Breast epithelium (tissue), 4 donors: Measurements from ENCODE around the gene CHST8. TPM values are rescaled to one million over a fixed set of nuclear protein-coding genes. Genes with fewer than 3 reads are reported as not detected.

ENCODE experiments used
- DNase-seq, 2 donors: peaks; one replicate each; pipeline ENCODE4 v3.0.0-alpha.2; 2019; ENCODE audit warnings: low spot score in 2 of 2
- H3K27ac ChIP-seq, 2 donors: fragments of 200-600 bp; sonication (generic) in 1 of 2; one replicate each; pipeline ENCODE4 v1.5.1; 2016 to 2019; ENCODE audit warnings: mild to moderate bottlenecking in 1 of 2
- H3K27me3 ChIP-seq, 2 donors: fragments of 200-600 bp; sonication (generic) in 1 of 2; one replicate each; pipeline versions ENCODE4 v1.5.1 to v1.6.0; 2017 to 2019; ENCODE audit warnings: control low read depth in 1 of 2, mild to moderate bottlenecking in 1 of 2
- H3K36me3 ChIP-seq: fragments of 200-600 bp; one replicate; pipeline ENCODE4 v1.5.1; 2019
- H3K4me1 ChIP-seq, 2 donors: fragments of 200-600 bp; sonication (generic); one replicate each; pipeline ENCODE4 v1.5.1; 2016 to 2019; ENCODE audit warnings: control low read depth in 1 of 2
- H3K4me3 ChIP-seq, 3 donors: fragments of 200-600 bp; sonication (generic); 1 replicate in 2 of 3; 2 replicates in 1 of 3; pipeline ENCODE4 v1.5.1; 2016 to 2019; ENCODE audit warnings: mild to moderate bottlenecking in 3 of 3, moderate library complexity in 2 of 3
- H3K9me3 ChIP-seq, 2 donors: fragments of 200-600 bp; sonication (generic) in 1 of 2; one replicate each; pipeline ENCODE4 v1.5.1; 2016 to 2019; ENCODE audit warnings: control low read depth in 1 of 2
- CTCF ChIP-seq, 3 donors: fragments of 450-650 bp; IDR thresholded peaks; one replicate each; pipeline ENCODE4 v1.5.1; 2016 to 2017; ENCODE audit warnings: antibody characterized with exemption in 3 of 3, mild to moderate bottlenecking in 3 of 3, moderate library complexity in 3 of 3
- POLR2A ChIP-seq: fragments of 450-650 bp; IDR thresholded peaks from one replicate; pipeline ENCODE4 v1.6.1; 2016; ENCODE audit warnings: antibody characterized with exemption, mild to moderate bottlenecking, moderate library complexity
- POLR2AphosphoS5 ChIP-seq, 3 donors: sonication (generic); formaldehyde crosslinking; IDR thresholded peaks; one replicate each; pipeline ENCODE4 v1.6.1; 2017; ENCODE audit warnings: antibody characterized with exemption in 3 of 3
- intact Hi-C: fragments of 100-400 bp; cut with DNase I; formaldehyde crosslinking; loops from one replicate; pipeline ENCODE4 v1.15.1; 2023; ENCODE audit warnings: low total_unique reads
- total RNA-seq, 3 donors: library from RNA; depleted of rRNA; stranded (reverse); fragments of >200 nt; gene quantifications; one replicate each; pipeline ENCODE4 v1.1.0, GENCODE V29; 2016

The CHST8 gene
- total RNA-seq, 3 donors from 2014 or later = 0.16 to 14.1 (median 1.6) TPM

- H3K9me3 ChIP-seq = no peaks in the 10 kb centered on the region
- intact Hi-C loops = no loop called here
- no peak overlapping the region for H3K27ac ChIP-seq
- peaks cover 0 to 39% of the 10 kb centered on the region in 2 donors for H3K27me3 ChIP-seq
- no peaks in the 10 kb centered on the region for H3K4me1 ChIP-seq
- no peak for TF ChIP-seq POLR2AphosphoS5 (IDR thresholded peaks at IDR 0.05)
- no peak for TF ChIP-seq POLR2A
- H3K36me3 ChIP-seq = no peaks in the 10 kb centered on the region
- DNase-seq = no peak
- H3K4me3 ChIP-seq = no peak overlapping the region
Observed at GRCh38 chr19:33671211-33671610, 49.5 kb downstream of the CHST8 start.

- H3K27ac ChIP-seq = no peak overlapping the region
- no peaks in the 10 kb centered on the region for H3K4me1 ChIP-seq
- H3K36me3 ChIP-seq = no peaks in the 10 kb centered on the region
- peaks cover 0 to 49% of the 10 kb centered on the region in 2 donors for H3K27me3 ChIP-seq
- DNase-seq = no peak
- no peaks in the 10 kb centered on the region for H3K9me3 ChIP-seq
- intact Hi-C loops = no loop called here
- H3K4me3 ChIP-seq = no peak overlapping the region
- TF ChIP-seq CTCF (IDR thresholded peaks at IDR 0.05) (no peak), POLR2AphosphoS5 (IDR thresholded peaks at IDR 0.05) (no peak), POLR2A (no peak)
Observed at GRCh38 chr19:33673258-33673875, 51.6 kb downstream of the CHST8 start.

- no peak for TF ChIP-seq POLR2A
- TF ChIP-seq CTCF (IDR thresholded peaks at IDR 0.05) = no peak
- no peak for DNase-seq
- H3K36me3 ChIP-seq = no peaks in the 10 kb centered on the region
- intact Hi-C loops = no loop called here
- H3K4me1 ChIP-seq = no peaks in the 10 kb centered on the region
- no peak overlapping the region for H3K27ac ChIP-seq
- no peaks in the 10 kb centered on the region for H3K9me3 ChIP-seq
- H3K4me3 ChIP-seq = no peak overlapping the region
- H3K27me3 ChIP-seq = peaks cover 0 to 49% of the 10 kb centered on the region in 2 donors
Observed at GRCh38 chr19:33673996-33674625, 52.4 kb downstream of the CHST8 start.

GRCh38 chr19:33674626-33675367 is 53.0 kb downstream of the CHST8 start:
- Histone ChIP-seq H3K27ac (no peak overlapping the region), H3K27me3 (peaks cover 0 to 49% of the 10 kb centered on the region in 2 donors), H3K4me3 (no peak overlapping the region), H3K36me3 (no peaks in the 10 kb centered on the region), H3K4me1 (no peaks in the 10 kb centered on the region), H3K9me3 (no peaks in the 10 kb centered on the region)
- intact Hi-C loops = no loop called here
- no peak for TF ChIP-seq POLR2AphosphoS5 (IDR thresholded peaks at IDR 0.05)
- TF ChIP-seq CTCF (IDR thresholded peaks at IDR 0.05) = no peak
- no peak for TF ChIP-seq POLR2A
- DNase-seq = no peak

- intact Hi-C loops = no loop called here
- DNase-seq = no peak
- Histone ChIP-seq H3K4me1 (no peaks in the 10 kb centered on the region), H3K9me3 (no peaks in the 10 kb centered on the region), H3K4me3 (no peak overlapping the region), H3K27ac (no peak overlapping the region), H3K27me3 (peaks cover 0 to 46% of the 10 kb centered on the region in 2 donors), H3K36me3 (no peaks in the 10 kb centered on the region)
- TF ChIP-seq POLR2AphosphoS5 (IDR thresholded peaks at IDR 0.05) (no peak), POLR2A (no peak), CTCF (IDR thresholded peaks at IDR 0.05) (no peak)
Observed at GRCh38 chr19:33675501-33676124, 53.9 kb downstream of the CHST8 start.
